ENCODE results near the gene TRIM2. TPM values are rescaled to one million over a fixed set of nuclear protein-coding genes. Genes with fewer than 3 reads are reported as not detected.

TRIM2 gene
- total RNA-seq, 1 experiment from 2014 or later: 41.4 TPM

GRCh38 chr4:153347117-153347516 is 142.9 kb downstream of the TRIM2 start:
- Histone ChIP-seq H3K4me1 (ENCODE audit: control insufficient read depth in 1 of 2, insufficient read depth in 2 of 2, low read length in 2 of 2) (peaks cover 9 to 27% of the 10 kb centered on the region in 2 experiments), H3K9me2 (ENCODE audit: insufficient read depth) (no peaks in the 10 kb centered on the region), H3K9me3 (ENCODE audit: control insufficient read depth in 1 of 2, insufficient read depth in 1 of 2, low read depth in 1 of 2, low read length in 2 of 2) (no peaks in the 10 kb centered on the region), H4K20me1 (ENCODE audit: insufficient read depth) (no peaks in the 10 kb centered on the region; the same call in 1 of the 2 replicates), H3K36me3 (ENCODE audit: control insufficient read depth in 1 of 2, insufficient read depth in 2 of 2, low read length in 2 of 2) (peaks cover 0 to 21% of the 10 kb centered on the region in 2 experiments; a peak in 2 of 4 replicates), H3K9ac (ENCODE audit: low read length) (no peak overlapping the region), H3K27me3 (ENCODE audit: insufficient read depth, low read length) (no peaks in the 10 kb centered on the region), H3K27ac (ENCODE audit: low read depth, low read length) (no peak overlapping the region), H3K79me2 (ENCODE audit: insufficient read depth, low read length) (peaks cover 73% of the 10 kb centered on the region), H3K4me3 (replicated peaks in 1 of 2; ENCODE audit: low read depth in 1 of 2, low read length in 2 of 2) (no peak overlapping the region), H2AFZ (ENCODE audit: low read depth, low read length, poor library complexity, severe bottlenecking) (no peak overlapping the region), H3K4me2 (ENCODE audit: low read length) (no peak overlapping the region)
- intact Hi-C loops (cut with micrococcal nuclease): loop anchor here (5.0 to 10.0 kb wide), 2 partner anchors 85 to 408 kb away; no protein-coding TSS in a partner anchor
- RAD21 ChIA-PET (ENCODE audit: low non-redundant PET in 1 of 2, low total read pairs in 2 of 2, uncharacterized antibody in 2 of 2, unreplicated experiment in 2 of 2): no interaction called here
- TF ChIP-seq ZFX (IDR thresholded peaks at IDR 0.05) (no peak), SRF (IDR thresholded peaks at IDR 0.05; ENCODE audit: low read depth) (no peak), JUND (IDR thresholded peaks at IDR 0.05) (no peak), ZNF274 (IDR thresholded peaks at IDR 0.05; ENCODE audit: low read depth, low read length) (no peak), SP1 (IDR thresholded peaks at IDR 0.05; ENCODE audit: low read depth) (no peak), CBX3 (IDR thresholded peaks at IDR 0.05; ENCODE audit: low read depth) (no peak), POLR2A (IDR thresholded peaks at IDR 0.05; ENCODE audit: borderline replicate concordance, extremely low read depth, insufficient read depth, insufficient read length) (no peak), ZBTB33 (IDR thresholded peaks at IDR 0.05; ENCODE audit: extremely low read depth, insufficient replicate concordance, low read length) (no peak), MAX (IDR thresholded peaks at IDR 0.05) (no peak), YY1 (IDR thresholded peaks at IDR 0.05; ENCODE audit: extremely low read depth, insufficient replicate concordance, low read depth, low read length) (no peak), TCF7L2 (IDR thresholded peaks at IDR 0.05; ENCODE audit: borderline replicate concordance, extremely low read depth, insufficient read depth, insufficient read length) (no peak)
- DNase-seq (ENCODE audit: low read depth, low spot score) (no peak), ATAC-seq (no peak)
- CTCF ChIA-PET: interaction anchor here (1.0 to 2.2 kb wide), 3 partner anchors 204 to 302 kb away, joined by 3 to 7 read pairs (median 7); no protein-coding TSS in a partner anchor
- POLR2A ChIA-PET: no interaction called here
- no TSS peak for BruUV-seq (replicated peaks)

Data from HCT116 (cell line).